Measurements from ENCODE around the gene ISOC1.

DNA sequence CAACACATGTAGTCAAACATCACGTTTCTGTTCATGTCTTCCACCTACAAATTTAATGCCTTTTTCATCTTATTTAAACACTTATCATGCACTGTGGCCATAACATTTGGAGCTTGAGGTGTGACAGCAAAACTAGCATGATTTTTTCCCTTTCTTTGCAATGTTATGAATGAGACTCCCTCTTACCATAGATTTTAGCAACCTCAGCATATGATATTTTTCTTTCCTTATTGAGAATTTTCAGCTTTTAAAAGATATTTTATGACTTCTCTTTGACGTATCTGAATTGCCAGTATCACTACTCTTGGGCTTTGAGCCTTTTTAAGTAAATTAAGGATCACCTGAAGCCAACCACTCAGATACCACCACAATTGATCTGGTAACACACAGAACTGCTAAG, 32.7 kb upstream of the ISOC1 start:
- TF ChIP-seq, protein P1, sequence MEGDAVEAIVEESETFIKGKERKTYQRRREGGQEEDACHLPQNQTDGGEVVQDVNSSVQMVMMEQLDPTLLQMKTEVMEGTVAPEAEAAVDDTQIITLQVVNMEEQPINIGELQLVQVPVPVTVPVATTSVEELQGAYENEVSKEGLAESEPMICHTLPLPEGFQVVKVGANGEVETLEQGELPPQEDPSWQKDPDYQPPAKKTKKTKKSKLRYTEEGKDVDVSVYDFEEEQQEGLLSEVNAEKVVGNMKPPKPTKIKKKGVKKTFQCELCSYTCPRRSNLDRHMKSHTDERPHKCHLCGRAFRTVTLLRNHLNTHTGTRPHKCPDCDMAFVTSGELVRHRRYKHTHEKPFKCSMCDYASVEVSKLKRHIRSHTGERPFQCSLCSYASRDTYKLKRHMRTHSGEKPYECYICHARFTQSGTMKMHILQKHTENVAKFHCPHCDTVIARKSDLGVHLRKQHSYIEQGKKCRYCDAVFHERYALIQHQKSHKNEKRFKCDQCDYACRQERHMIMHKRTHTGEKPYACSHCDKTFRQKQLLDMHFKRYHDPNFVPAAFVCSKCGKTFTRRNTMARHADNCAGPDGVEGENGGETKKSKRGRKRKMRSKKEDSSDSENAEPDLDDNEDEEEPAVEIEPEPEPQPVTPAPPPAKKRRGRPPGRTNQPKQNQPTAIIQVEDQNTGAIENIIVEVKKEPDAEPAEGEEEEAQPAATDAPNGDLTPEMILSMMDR (IDR thresholded peaks at IDR 0.05; ENCODE audit: low read depth, low read length, poor library complexity, severe bottlenecking): no peak
- TF ChIP-seq EZH2phosphoT487 (IDR thresholded peaks at IDR 0.05; ENCODE audit: borderline replicate concordance, low read length): no peak

Measured in DOHH2 (cell line).